SK-N-MC (cell line): ENCODE results near the gene RIBC2.

Experiments used
- EZH2 ChIP-seq: fragments of 200-600 bp; sonication (generic); IDR thresholded peaks from one replicate; pipeline ENCODE4 v1.6.1; 2017; ENCODE audit warnings: antibody characterized with exemption
- FOXP2 ChIP-seq: optimal IDR thresholded peaks from 2 replicates; pipeline ENCODE3; 2011; ENCODE audit warnings: mild to moderate bottlenecking, moderate library complexity; ENCODE audit not compliant: insufficient read depth; ENCODE audit errors: extremely low read length, control extremely low read depth
- POLR2AphosphoS5 ChIP-seq: IDR thresholded peaks from 2 replicates; pipeline ENCODE4 v1.6.1; 2012; ENCODE audit warnings: mild to moderate bottlenecking, low read depth, low read length, borderline replicate concordance

DNA sequence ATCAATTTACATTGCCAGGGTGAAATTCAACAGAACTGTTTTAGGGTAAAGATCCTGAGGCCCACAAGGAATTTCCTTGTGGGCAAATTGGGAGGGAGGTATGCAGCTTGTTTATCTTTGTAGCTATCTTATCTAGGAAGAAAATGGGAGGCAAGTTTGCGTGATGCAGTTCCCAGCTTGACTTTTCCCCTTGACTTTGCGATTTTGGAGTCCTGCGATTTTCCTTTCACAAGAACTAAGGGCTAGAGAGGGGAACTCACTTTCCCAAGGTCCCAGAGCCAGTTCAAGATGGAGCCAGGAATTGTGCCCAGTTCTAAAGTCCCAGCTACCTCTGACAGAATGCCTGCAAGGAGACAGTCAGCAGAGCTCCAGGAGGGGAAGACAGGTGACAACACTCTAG is 30.7 kb downstream of the RIBC2 start:
- TF ChIP-seq EZH2 (no peak), POLR2AphosphoS5 (no peak), FOXP2 (no peak)
